Esophagus (tissue), 2 donors: ENCODE data around the gene POLR1A. TPM values are rescaled to one million over a fixed set of nuclear protein-coding genes. Genes with fewer than 3 reads are reported as not detected.

ENCODE experiments used
- H3K27ac ChIP-seq, 2 donors: one replicate each; pipeline ENCODE4 v1.5.1; 2013; ENCODE audit warnings: low read depth in 2 of 2, mild to moderate bottlenecking in 2 of 2, inconsistent platforms in 1 of 2, low read length in 1 of 2, moderate library complexity in 1 of 2
- H3K27me3 ChIP-seq, 2 donors: one replicate each; pipeline ENCODE4 v1.6.1; 2013; ENCODE audit warnings: low read length in 2 of 2, control low read depth in 1 of 2, mild to moderate bottlenecking in 1 of 2; ENCODE audit not compliant: insufficient read depth in 2 of 2, control insufficient read depth in 1 of 2
- H3K36me3 ChIP-seq, 2 donors: one replicate each; pipeline ENCODE4 v1.6.1; 2013; ENCODE audit warnings: low read length in 1 of 2; ENCODE audit not compliant: control insufficient read depth in 2 of 2, insufficient read depth in 2 of 2
- H3K4me1 ChIP-seq, 2 donors: one replicate each; pipeline ENCODE4 v1.6.1; 2013; ENCODE audit warnings: low read length in 1 of 2; ENCODE audit not compliant: control insufficient read depth in 2 of 2, insufficient read depth in 2 of 2
- H3K4me3 ChIP-seq, 2 donors: one replicate each; pipeline ENCODE4 v1.5.1; 2013; ENCODE audit warnings: low read length in 2 of 2, mild to moderate bottlenecking in 2 of 2, low read depth in 1 of 2, moderate library complexity in 1 of 2
- H3K9me3 ChIP-seq, 2 donors: one replicate each; pipeline ENCODE4 v1.6.1; 2013; ENCODE audit warnings: mild to moderate bottlenecking in 2 of 2, low read depth in 1 of 2, low read length in 1 of 2, moderate library complexity in 1 of 2; ENCODE audit not compliant: control insufficient read depth in 2 of 2, insufficient read depth in 1 of 2
- WGBS, 2 donors: extraction: QIAGEN DNeasy Blood & Tissue Kit; methylation state at CpG; one replicate each; pipeline ENCODE4 v1.1.7; 2013; 5-methylcytosine and 5-hydroxymethylcytosine counted together
- polyA plus RNA-seq, 2 donors: library from polyadenylated mRNA; stranded (reverse); fragments of 200-250 nt; gene quantifications; one replicate each; pipeline ENCODE4 v1.2.3, GENCODE V29; 2013
- donor health status: healthy with polysubstance abuse.
- donor health status: Bipolar disorder and iron deficiency.

The POLR1A gene
- polyA plus RNA-seq, 2 donors: 4.2 to 4.8 TPM

DNA sequence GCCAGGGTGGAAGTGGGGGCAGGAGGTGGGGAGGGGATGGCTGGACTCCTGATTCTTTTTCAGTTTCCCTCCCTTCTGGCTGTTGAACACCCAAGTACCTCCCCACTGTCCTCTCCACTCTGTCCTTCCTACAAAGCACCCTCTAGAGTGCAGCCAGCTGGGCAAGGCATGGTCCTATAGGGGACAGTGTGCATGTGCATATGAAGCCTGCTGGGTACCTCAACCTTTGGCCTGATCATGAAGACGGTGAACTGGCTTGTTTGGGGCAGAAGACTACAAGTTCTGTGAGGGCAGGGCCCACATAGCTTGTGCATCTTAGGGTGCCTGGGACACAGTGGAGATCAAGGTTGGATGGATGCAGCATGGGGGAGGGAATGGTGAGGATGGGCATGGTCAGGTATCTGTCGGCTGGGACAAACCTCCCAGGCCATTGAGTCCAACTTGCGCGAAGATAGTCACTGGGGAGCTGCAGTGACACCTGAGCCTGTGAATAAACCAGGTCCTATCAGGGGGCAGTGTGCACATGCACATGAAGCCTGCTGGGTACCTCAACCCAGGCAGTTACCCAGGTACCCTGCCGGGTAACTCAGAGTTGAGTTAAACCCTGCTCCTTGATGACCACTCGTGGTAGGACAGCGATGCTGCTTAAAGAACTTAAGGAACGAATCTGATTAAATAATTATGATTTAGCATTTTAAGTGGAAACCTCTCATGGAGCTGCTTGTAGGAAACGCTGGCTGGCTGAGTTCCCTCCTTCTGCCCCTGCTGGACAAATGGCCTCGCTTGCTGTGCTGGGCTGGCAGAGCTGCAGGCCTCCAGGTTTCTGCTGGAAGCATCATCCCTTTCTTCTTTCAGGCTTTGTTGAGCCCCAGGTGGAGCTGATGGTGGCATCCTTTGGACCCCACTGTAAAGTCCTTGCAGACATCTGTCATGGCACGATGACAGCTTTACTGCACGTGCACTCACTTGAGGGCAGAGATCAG, 84.0 kb downstream of the POLR1A start:
- H3K36me3 ChIP-seq: peaks cover 6 to 12% of the 10 kb centered on the region in 2 donors
- no peak overlapping the region for H3K4me3 ChIP-seq
- H3K9me3 ChIP-seq: no peaks in the 10 kb centered on the region
- WGBS, 2 donors: 91 to 94% methylated on average over 12 of the region's 12 CpGs
- H3K4me1 ChIP-seq: peaks cover 0 to 2% of the 10 kb centered on the region in 2 donors
- no peak overlapping the region for H3K27ac ChIP-seq
- H3K27me3 ChIP-seq: no peaks in the 10 kb centered on the region

- no peaks in the 10 kb centered on the region for H3K9me3 ChIP-seq
- no peaks in the 10 kb centered on the region for H3K27me3 ChIP-seq
- peaks cover 0 to 2% of the 10 kb centered on the region in 2 donors for H3K4me1 ChIP-seq
- no peak overlapping the region for H3K27ac ChIP-seq
- H3K4me3 ChIP-seq: no peak overlapping the region
- 67 to 72% methylated on average over 7 of the region's 7 CpGs for WGBS, 2 donors
- H3K36me3 ChIP-seq: peaks cover 4 to 6% of the 10 kb centered on the region in 2 donors
Measured at GRCh38 chr2:86020984-86021383, 84.7 kb downstream of the POLR1A start.

- 81 to 83% methylated on average over 5 of the region's 5 CpGs for WGBS, 2 donors
- H3K4me1 ChIP-seq: peaks cover 0 to 2% of the 10 kb centered on the region in 2 donors
- no peak overlapping the region for H3K27ac ChIP-seq
- no peak overlapping the region for H3K4me3 ChIP-seq
- H3K9me3 ChIP-seq: peaks cover 7% of the 10 kb centered on the region in 2 donors
- H3K27me3 ChIP-seq: no peaks in the 10 kb centered on the region
- no peaks in the 10 kb centered on the region for H3K36me3 ChIP-seq
Measured at GRCh38 chr2:86019121-86019520, 86.6 kb downstream of the POLR1A start.

DNA sequence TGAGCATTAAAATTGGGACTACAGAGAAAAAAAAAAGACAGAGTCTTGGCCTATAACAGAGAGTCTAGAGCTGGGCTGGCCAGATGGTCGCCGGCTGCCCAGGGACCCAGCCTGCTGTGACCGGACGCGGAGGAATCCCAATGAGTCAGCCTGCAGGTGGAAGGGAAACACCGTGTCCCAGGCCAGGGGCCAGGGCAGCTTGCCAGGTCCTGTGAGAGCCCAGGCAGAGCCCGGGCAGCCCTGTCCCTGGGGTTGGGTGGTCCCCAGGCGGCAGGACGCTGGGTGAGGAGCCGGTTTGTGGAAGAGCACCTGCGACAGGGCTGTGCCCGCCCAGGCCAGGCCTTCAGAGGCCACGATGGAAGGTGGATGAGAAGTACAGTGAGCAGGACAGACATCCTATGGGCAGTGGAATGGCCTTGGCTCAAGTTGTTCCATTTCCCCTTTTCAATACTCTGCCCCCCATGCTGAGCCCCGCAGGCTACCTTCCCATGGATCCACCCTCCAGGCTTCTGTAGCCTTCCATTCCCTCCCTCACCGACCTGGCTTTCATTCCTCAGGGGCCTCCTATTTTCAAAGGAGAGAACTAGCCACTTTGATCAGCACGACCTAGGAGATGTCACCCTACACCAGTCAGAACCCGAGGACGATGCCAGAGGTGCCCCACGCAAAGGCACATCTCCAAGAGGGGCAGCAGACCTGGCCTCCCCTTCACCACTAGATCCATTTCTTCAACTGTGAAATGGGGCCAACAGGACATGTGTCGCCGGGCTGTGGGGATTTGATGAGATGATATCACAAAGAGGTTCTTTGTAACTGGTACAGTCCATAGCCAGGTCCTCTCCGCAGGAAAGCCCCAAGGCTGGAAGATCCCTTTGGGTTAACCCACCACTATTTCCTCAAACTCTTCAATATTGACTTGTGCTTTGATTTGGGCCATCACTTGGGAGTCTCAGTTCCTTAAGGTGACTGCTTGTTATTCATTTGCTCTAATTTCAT, 87.5 kb downstream of the POLR1A start:
- H3K4me1 ChIP-seq: peaks cover 0 to 2% of the 10 kb centered on the region in 2 donors
- no peaks in the 10 kb centered on the region for H3K36me3 ChIP-seq
- no peak overlapping the region for H3K4me3 ChIP-seq
- peaks cover 7 to 11% of the 10 kb centered on the region in 2 donors for H3K9me3 ChIP-seq
- H3K27ac ChIP-seq: no peak overlapping the region
- WGBS, 2 donors: 68 to 70% methylated on average over 22 of the region's 22 CpGs
- no peaks in the 10 kb centered on the region for H3K27me3 ChIP-seq

DNA sequence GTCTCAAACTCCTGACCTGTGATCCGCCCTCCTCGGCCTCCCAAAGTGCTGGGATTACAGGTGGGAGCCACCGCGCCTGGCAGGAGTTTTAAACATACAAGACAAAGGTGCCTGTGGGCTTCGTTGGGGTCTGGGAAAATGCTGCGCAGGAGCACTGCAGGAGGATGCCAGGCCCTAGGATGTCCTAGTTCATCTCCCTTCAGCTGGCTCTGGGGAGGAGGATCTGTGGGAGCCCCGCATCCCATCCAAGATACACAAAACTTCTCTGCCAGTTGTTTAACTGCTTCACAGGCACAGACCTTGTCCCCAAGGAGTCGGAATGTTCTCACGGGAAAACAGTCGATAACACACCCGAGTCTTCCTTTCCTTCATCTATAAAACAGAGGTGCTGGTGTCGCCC, 89.1 kb downstream of the POLR1A start:
- peaks cover 0 to 2% of the 10 kb centered on the region in 2 donors for H3K4me1 ChIP-seq
- peaks cover 7 to 11% of the 10 kb centered on the region in 2 donors for H3K9me3 ChIP-seq
- H3K27ac ChIP-seq: no peak overlapping the region
- H3K4me3 ChIP-seq: no peak overlapping the region
- 89 to 92% methylated on average over 12 of the region's 12 CpGs for WGBS, 2 donors
- no peaks in the 10 kb centered on the region for H3K27me3 ChIP-seq
- H3K36me3 ChIP-seq: no peaks in the 10 kb centered on the region

DNA sequence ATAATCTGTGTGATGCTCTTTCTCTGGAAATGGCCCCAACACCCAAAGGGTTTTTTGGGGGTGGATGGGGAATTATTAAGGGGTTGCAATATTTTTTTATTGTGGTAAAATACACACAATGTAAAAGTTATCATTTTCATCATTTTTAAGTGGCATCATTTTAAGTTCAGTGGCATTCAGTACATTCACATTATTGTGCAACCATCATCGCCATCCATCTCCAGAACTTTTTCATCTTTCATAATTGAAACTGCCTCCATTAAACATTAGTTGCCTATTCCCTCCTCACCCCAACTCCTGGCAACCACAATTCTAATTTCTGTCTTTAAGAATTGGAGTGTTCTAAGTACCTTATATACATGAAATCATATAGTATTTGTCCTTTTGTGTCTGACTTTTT, 90.0 kb downstream of the POLR1A start:
- no peak overlapping the region for H3K27ac ChIP-seq
- 98 to 100% methylated on average over 1 of the region's 1 CpG for WGBS, 2 donors

GRCh38 chr2:86015006-86015405, 90.7 kb downstream of the POLR1A start:
- Histone ChIP-seq H3K9me3 (peaks cover 7 to 11% of the 10 kb centered on the region in 2 donors), H3K36me3 (no peaks in the 10 kb centered on the region), H3K27me3 (no peaks in the 10 kb centered on the region), H3K4me1 (peaks cover 0 to 2% of the 10 kb centered on the region in 2 donors), H3K4me3 (no peak overlapping the region), H3K27ac (no peak overlapping the region)
- WGBS, 2 donors: 98 to 99% methylated on average over 2 of the region's 2 CpGs

More for the DNA sequence above, 90.0 kb downstream of the POLR1A start:
- Histone ChIP-seq H3K4me1 (peaks cover 0 to 2% of the 10 kb centered on the region in 2 donors), H3K27me3 (no peaks in the 10 kb centered on the region), H3K36me3 (no peaks in the 10 kb centered on the region), H3K4me3 (no peak overlapping the region), H3K9me3 (peaks cover 7 to 11% of the 10 kb centered on the region in 2 donors)

DNA sequence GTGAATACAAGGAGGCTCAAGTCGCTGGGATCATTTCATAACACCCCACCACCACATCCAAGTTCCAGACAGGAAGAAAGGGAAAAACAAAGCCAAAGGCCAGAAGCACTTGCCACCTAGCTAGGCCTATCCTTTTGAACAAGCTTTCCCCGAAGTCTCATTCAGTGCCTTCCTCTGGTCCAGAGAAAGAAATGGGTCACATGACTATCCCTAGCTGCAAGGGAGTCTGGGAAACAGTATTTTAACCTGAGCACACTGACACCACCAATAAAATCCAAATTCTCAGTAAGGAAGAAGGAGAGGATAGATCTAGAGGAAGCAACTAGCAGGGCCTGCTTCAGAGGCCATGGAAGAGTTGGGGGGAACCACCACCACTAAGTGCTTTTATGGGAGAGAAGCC, 91.2 kb downstream of the POLR1A start:
- H3K36me3 ChIP-seq: no peaks in the 10 kb centered on the region
- no peaks in the 10 kb centered on the region for H3K27me3 ChIP-seq
- peaks cover 0 to 2% of the 10 kb centered on the region in 2 donors for H3K4me1 ChIP-seq
- H3K27ac ChIP-seq: no peak overlapping the region
- no peak overlapping the region for H3K4me3 ChIP-seq
- 84 to 91% methylated on average over 2 of the region's 2 CpGs for WGBS, 2 donors
- H3K9me3 ChIP-seq: peaks cover 7 to 11% of the 10 kb centered on the region in 2 donors

GRCh38 chr2:86012007-86012712, 93.5 kb downstream of the POLR1A start:
- H3K4me1 ChIP-seq: no peaks in the 10 kb centered on the region
- WGBS, 2 donors: 87 to 90% methylated on average over 9 of the region's 9 CpGs
- H3K9me3 ChIP-seq: peaks cover 7 to 11% of the 10 kb centered on the region in 2 donors
- H3K4me3 ChIP-seq: no peak overlapping the region
- no peaks in the 10 kb centered on the region for H3K27me3 ChIP-seq
- H3K27ac ChIP-seq: no peak overlapping the region
- no peaks in the 10 kb centered on the region for H3K36me3 ChIP-seq
